Measurements from ENCODE around the gene PSMB10. TPM values are rescaled to one million over a fixed set of nuclear protein-coding genes. Genes with fewer than 3 reads are reported as not detected.

The PSMB10 gene
- total and polyA plus RNA-seq, 2 of the 4 experiments (the other 2 are of a cell fraction): 28.7 to 36.7 TPM

GRCh38 chr16:67954421-67955196, 18.0 kb upstream of the PSMB10 start:
- Histone ChIP-seq H3K4me3 (ENCODE audit: insufficient read depth, low read depth, low read length) (no peak overlapping the region), H2AK9ac (replicated peaks; ENCODE audit: low read depth, low read length, poor library complexity) (peak overlapping the region; percentile 79), H4K5ac (ENCODE audit: low read depth, low read length) (no peak overlapping the region), H3K4me1 (ENCODE audit: control insufficient read depth, insufficient read depth, low read length) (peaks cover 9% of the 10 kb centered on the region), H4K20me1 (ENCODE audit: insufficient read depth, low read length) (peaks cover 56% of the 10 kb centered on the region), H2BK5ac (ENCODE audit: low read depth, low read length, poor library complexity, severe bottlenecking) (no peak overlapping the region), H3K56ac (ENCODE audit: extremely low read depth, insufficient read depth, low read length) (no peak overlapping the region), H2AK5ac (ENCODE audit: low read depth, low read length) (no peak overlapping the region), H3K9me3 (ENCODE audit: control insufficient read depth, insufficient read depth, low read length) (no peaks in the 10 kb centered on the region), H3K14ac (replicated peaks; ENCODE audit: low read depth, low read length) (no peak overlapping the region), H3K4me2 (ENCODE audit: low read depth, low read length) (no peak overlapping the region), H2BK15ac (ENCODE audit: low read depth, low read length) (no peak overlapping the region), H3K27ac (ENCODE audit: insufficient read depth, low read length) (no peak overlapping the region), H3K36me3 (ENCODE audit: control insufficient read depth, insufficient read depth, low read length) (peaks cover 77% of the 10 kb centered on the region), H3K9ac (ENCODE audit: low read depth, low read length) (no peak overlapping the region), H3K9me1 (ENCODE audit: insufficient read depth, low read length) (peaks cover 11% of the 10 kb centered on the region), H4K8ac (ENCODE audit: low read depth in 2 of 2, low read length in 2 of 2) (no peak overlapping the region), H3K18ac (ENCODE audit: low read depth, low read length) (no peak overlapping the region), H3K4ac (ENCODE audit: low read depth, low read length) (no peak overlapping the region), H4K91ac (ENCODE audit: insufficient read depth, low read depth, low read length) (no peak overlapping the region), H2BK20ac (ENCODE audit: low read depth, low read length) (no peak overlapping the region), H2BK120ac (ENCODE audit: low read depth, low read length) (no peak overlapping the region), H3K79me1 (ENCODE audit: low read depth in 1 of 2, low read length in 2 of 2) (peaks cover 40 to 76% of the 10 kb centered on the region in 2 experiments), H3K27me3 (ENCODE audit: control insufficient read depth, insufficient read depth, low read length) (no peaks in the 10 kb centered on the region), H2AFZ (replicated peaks; ENCODE audit: low read length, poor library complexity) (no peak overlapping the region), H3K23ac (ENCODE audit: low read depth, low read length) (no peak overlapping the region)
- CTCF ChIA-PET: interaction anchor here (1.0 kb wide), 1 partner anchor 138 kb away, joined by 6 read pairs; no protein-coding TSS in a partner anchor
- TF ChIP-seq CEBPB (IDR thresholded peaks at IDR 0.05; ENCODE audit: low read depth, low read length) (no peak), SMC3 (IDR thresholded peaks at IDR 0.05; ENCODE audit: low read depth, low read length) (no peak)
- POLR2A ChIA-PET (ENCODE audit: unreplicated experiment): interaction anchor here (0.6 kb wide), 1 partner anchor 62 kb away, joined by 3 read pairs; no protein-coding TSS in a partner anchor
- in situ Hi-C loops (cut with MboI; ENCODE audit: low sequenced_read_pairs): no loop called here
- no TSS peak for BruUV-seq (replicated peaks)
- WGBS, 2 experiments (ENCODE audit: extremely low coverage in 2 of 2, insufficient read length in 1 of 2): 88% methylated on average over 6 of the region's 10 CpGs; no CpG with 5 or more reads in 1 of the 2 experiments
- ATAC-seq (ENCODE audit: low read depth) (peak; percentile 50), DNase-seq (no peak)
- dilution Hi-C loops (cut with HindIII; ENCODE audit: low sequenced_read_pairs, unreplicated experiment): no loop called here
- intact Hi-C loops (cut with micrococcal nuclease): no loop called here

Data from IMR-90 (cell line).